Measurements from ENCODE around the gene MALRD1.
"Not testable (repeated sequence)": the region's sequence is repeated elsewhere in the genome, so short reads cannot be mapped to it uniquely, and the experiment has no call there.

- TF ChIP-seq CTCF (IDR thresholded peaks at IDR 0.05); POLR2AphosphoS5 (IDR thresholded peaks at IDR 0.05; ENCODE audit: low read depth, low read length); REST (IDR thresholded peaks at IDR 0.05; ENCODE audit: insufficient read depth in 1 of 2, low read depth in 2 of 2, low read length in 1 of 2): not testable (repeated sequence)
These were observed 461.6 kb downstream of the MALRD1 start for GRCh38 chr10:19510005-19510732.

All from Panc1 (cell line).